HepG2 (cell line): ENCODE measurements around the gene SMC1B. TPM values are rescaled to one million over a fixed set of nuclear protein-coding genes. Genes with fewer than 3 reads are reported as not detected.

Experiments used
- ATAC-seq: fragments of 200-7000 bp; cut with Tn5 transposase; 3 replicates; pipeline ENCODE4 v1.9.1; 2020; ENCODE audit warnings: mild to moderate bottlenecking, moderate library complexity
- BruUV-seq: library from RNA; stranded (reverse); fragments of 400-500 nt; replicated peaks from 2 replicates; lab custom pipeline; 2021; lab: Mats Ljungman, UMichigan
- CTCF ChIA-PET: fragments of 300-600 bp; formaldehyde crosslinking; extraction: SDS; loops from one replicate; lab custom pipeline; 2021; ENCODE audit warnings: low total read pairs, inconsistent platforms, low intra/inter-chr PET ratio; lab: Yijun Ruan, JAX
- POLR2A ChIA-PET: fragments of 350-600 bp; sonication (Branson Sonifier 250); formaldehyde crosslinking; loops from one replicate; lab custom pipeline; 2020; ENCODE audit warnings: antibody characterized with exemption, inconsistent platforms; lab: Yijun Ruan, JAX
- DNase-seq: peaks from one replicate; pipeline ENCODE4 v3.0.0-alpha.2; 2015; ENCODE audit warnings: low spot score
- FAIRE-seq: peaks from 3 replicates; lab custom pipeline; 2011; peaks lifted over from hg19 to GRCh38; lab: Jason Lieb, UNC
- H2AFZ ChIP-seq: one replicate; pipeline ENCODE4 v1.6.1; 2011; ENCODE audit warnings: low read length, inconsistent platforms
- H3K27ac ChIP-seq: fragments of 300-600 bp; 3 replicates; pipeline ENCODE4 v1.8.0; 2011; ENCODE audit warnings: mixed run types, mild to moderate bottlenecking, mixed read lengths, low read length, inconsistent platforms; ENCODE audit not compliant: insufficient read depth; ENCODE audit errors: extremely low read length
- H3K27me3 ChIP-seq, 2 experiments: fragments of 200-600 bp in 1 of 2; 2 replicates in 1 of 2; 3 replicates in 1 of 2; pipeline versions ENCODE4 v1.6.0 to v1.8.0; 2011; ENCODE audit warnings: low read length in 2 of 2, mild to moderate bottlenecking in 2 of 2, moderate library complexity in 2 of 2, inconsistent platforms in 1 of 2; ENCODE audit not compliant: insufficient read depth in 2 of 2, control insufficient read depth in 1 of 2
- H3K36me3 ChIP-seq, 2 experiments: fragments of 200-600 bp in 1 of 2; replicated peaks in 1 of 2; 2 replicates in 1 of 2; 3 replicates in 1 of 2; pipeline versions ENCODE4 v1.5.1 to v1.8.0; 2011; ENCODE audit warnings: low read length in 2 of 2, inconsistent platforms in 1 of 2; ENCODE audit not compliant: insufficient read depth in 2 of 2, control insufficient read depth in 1 of 2
- H3K4me1 ChIP-seq: 2 replicates; pipeline ENCODE4 v1.5.1; 2012; ENCODE audit warnings: low read length, inconsistent platforms; ENCODE audit not compliant: insufficient read depth
- H3K4me2 ChIP-seq: 2 replicates; pipeline ENCODE4 v1.6.0; 2011; ENCODE audit warnings: low read depth, low read length, inconsistent platforms
- H3K4me3 ChIP-seq, 3 experiments: fragments of 200-600 bp in 1 of 3; sonication (generic), shearing (Covaris generic) in 1 of 3; replicated peaks in 1 of 3; 2 replicates each; pipeline ENCODE4 v1.5.1; 2011 to 2016; ENCODE audit warnings: low read length in 3 of 3, inconsistent platforms in 2 of 3, low read depth in 2 of 3, mild to moderate bottlenecking in 2 of 3, control low read depth in 1 of 3, mixed read lengths in 1 of 3; ENCODE audit not compliant: insufficient read depth in 1 of 3
- H3K79me2 ChIP-seq: one replicate; pipeline ENCODE4 v1.6.1; 2011; ENCODE audit warnings: low read length, inconsistent platforms; ENCODE audit not compliant: insufficient read depth
- H3K9ac ChIP-seq: 2 replicates; pipeline ENCODE4 v1.6.0; 2011; ENCODE audit warnings: mild to moderate bottlenecking, low read depth, low read length, inconsistent platforms; ENCODE audit not compliant: insufficient read depth
- H3K9me3 ChIP-seq: 2 replicates; pipeline ENCODE4 v1.5.1; 2012; ENCODE audit warnings: mild to moderate bottlenecking, low read length
- H4K20me1 ChIP-seq: 2 replicates; pipeline ENCODE4 v1.6.0; 2011; ENCODE audit warnings: inconsistent platforms, mild to moderate bottlenecking, low read length, moderate library complexity; ENCODE audit not compliant: insufficient read depth
- HNRNPL ChIP-seq: fragments of 200-400 bp; formaldehyde crosslinking; IDR thresholded peaks from 2 replicates; pipeline ENCODE4 v1.6.1; 2017; ENCODE audit warnings: mild to moderate bottlenecking, low read depth, low read length
- MAFF ChIP-seq: IDR thresholded peaks from 2 replicates; pipeline ENCODE4 v1.6.1; 2011; ENCODE audit warnings: low read depth, low read length, improper control_type of control experiment
- MAFK ChIP-seq, 2 experiments: IDR thresholded peaks in 1 of 2; conservative IDR thresholded peaks in 1 of 2; 2 replicates each; pipeline ENCODE4 v1.6.1; 2011; ENCODE audit warnings: improper control_type of control experiment in 2 of 2, low read length in 2 of 2
- TEAD3 ChIP-seq: optimal IDR thresholded peaks from 2 replicates; pipeline ENCODE3; 2016; ENCODE audit warnings: borderline replicate concordance
- ZNF235 ChIP-seq: sonication (generic); formaldehyde crosslinking; IDR thresholded peaks from 2 replicates; pipeline ENCODE4 v1.8.1; 2023; ENCODE audit warnings: mild to moderate bottlenecking, missing genetic modification reagents, borderline replicate concordance
- ZNF646 ChIP-seq: sonication (generic); formaldehyde crosslinking; IDR thresholded peaks from 2 replicates; pipeline ENCODE4 v1.9.0; 2021; ENCODE audit warnings: mild to moderate bottlenecking, missing genetic modification reagents
- WGBS: methylation state at CpG from one replicate; pipeline ENCODE4 v1.1.6; 2017; ENCODE audit warnings: low lambda C conversion rate; 5-methylcytosine and 5-hydroxymethylcytosine counted together
- in situ Hi-C: cut with HindIII; loops from 2 replicates; pipeline ENCODE4 v1.10.0; 2017; ENCODE audit warnings: low pct_unique_long_range_greater_than_20kb; ENCODE audit not compliant: extremely low pct_ligation_motif_present
- intact Hi-C: fragments of 100-400 bp; cut with micrococcal nuclease; formaldehyde crosslinking; loops from one replicate; pipeline ENCODE4 v1.10.0; 2022; ENCODE audit not compliant: unreplicated experiment
- polyA plus RNA-seq, 8 experiments: library from polyadenylated mRNA; depleted of rRNA in 3 of 8; stranded (reverse) in 7 of 8; unstranded in 1 of 8; fragments of >200 nt; fragmentation: Illumina TruSeq in 4 of 8; extraction: Trizol in 4 of 8; gene quantifications; 2 replicates each; pipeline versions ENCODE4 v1.2.1 to v1.2.3, GENCODE V29; 2011 to 2016; ENCODE audit warnings: low read depth in 4 of 8, missing spikeins in 1 of 8, mixed read lengths in 1 of 8; ENCODE audit not compliant: insufficient read depth in 1 of 8
- total RNA-seq, 5 experiments: library from RNA; depleted of rRNA; stranded (reverse); fragments of >200 nt; fragmentation: Illumina TruSeq; extraction: Trizol; gene quantifications; 2 replicates each; pipeline ENCODE4 v1.2.3, GENCODE V29; 2016; ENCODE audit warnings: low read depth in 1 of 5

SMC1B gene
- total and polyA plus RNA-seq, 2 of the 13 experiments (the other 11 are each of a cell fraction or from before 2014, with no cell fraction given): not detected

GRCh38 chr22:45358127-45358526 lies 55.3 kb downstream of the SMC1B start (continued):
- TF ChIP-seq ZNF646 (CRISPR knock-in tag) (no peak), TEAD3 (no peak), HNRNPL (no peak)

GRCh38 chr22:45357490-45357889 lies 55.9 kb downstream of the SMC1B start:
- no peak for DNase-seq
- H3K4me2 ChIP-seq: no peak overlapping the region
- H3K79me2 ChIP-seq: no peaks in the 10 kb centered on the region
- ChIA-PET CTCF (no interaction called here), POLR2A (no interaction called here)
- H3K4me1 ChIP-seq: no peaks in the 10 kb centered on the region
- WGBS: 100% methylated on average over 1 of the region's 1 CpG
- H3K36me3 ChIP-seq: no peaks in the 10 kb centered on the region
- no peak for ATAC-seq
- no TSS peak for BruUV-seq
- no peak overlapping the region for H3K4me3 ChIP-seq
- no peak for FAIRE-seq
- no peaks in the 10 kb centered on the region for H4K20me1 ChIP-seq
- no peak overlapping the region for H3K9ac ChIP-seq
- TF ChIP-seq MAFF (peak; percentile 98), ZNF235 (CRISPR knock-in tag) (no peak), MAFK (conservative IDR thresholded peaks at IDR 0.05 in 1 of 2, IDR thresholded peaks at IDR 0.05 in 1 of 2; ENCODE audit: low read length in 2 of 2) (peak; percentile 96 to 99)
- no peaks in the 10 kb centered on the region for H3K27me3 ChIP-seq
- no peak overlapping the region for H2AFZ ChIP-seq
- no peaks in the 10 kb centered on the region for H3K9me3 ChIP-seq
- in situ Hi-C loops (no loop called here), intact Hi-C loops (no loop called here)
- H3K27ac ChIP-seq: no peak overlapping the region
